Activated CD8-positive, alpha-beta memory T cell treated with anti-CD3 and anti-CD28 coated beads, Interleukin-2, amount 50 U/mL, for 4 hours (primary cell): ENCODE results near the gene UGT1A10.
"Not testable (repeated sequence)": the region's sequence is repeated elsewhere in the genome, so short reads cannot be mapped to it uniquely, and the experiment has no call there.

ENCODE experiments used
- DNase-seq: peaks from one replicate; pipeline ENCODE4 v3.0.0-alpha.2; 2020

Gene UGT1A10

GRCh38 chr2:233636306-233636705 is at the start of gene UGT1A10:
Gene UGT1A10 (plus strand): TSS chr2:233636448. CDS start chr2:233636523, 75 bp downstream.
- DNase-seq, result not testable (repeated sequence)

- no peak for DNase-seq
Observed at GRCh38 chr2:233588400-233588799, 47.8 kb upstream of the UGT1A10 start.

- DNase-seq, result not testable (repeated sequence)
Observed at GRCh38 chr2:233592706-233593105, 43.5 kb upstream of the UGT1A10 start.

GRCh38 chr2:233593201-233593600 is 43.0 kb upstream of the UGT1A10 start:
- DNase-seq, result no peak

- no peak for DNase-seq
Observed at GRCh38 chr2:233597522-233597921, 38.7 kb upstream of the UGT1A10 start.

- DNase-seq, result no peak
Observed at GRCh38 chr2:233598952-233599351, 37.3 kb upstream of the UGT1A10 start.

- DNase-seq, result no peak
Observed at GRCh38 chr2:233600386-233600785, 35.9 kb upstream of the UGT1A10 start.

- no peak for DNase-seq
Observed at GRCh38 chr2:233602076-233602475, 34.2 kb upstream of the UGT1A10 start.

- no peak for DNase-seq
Observed at GRCh38 chr2:233603520-233603919, 32.7 kb upstream of the UGT1A10 start.

GRCh38 chr2:233604826-233605225 is 31.4 kb upstream of the UGT1A10 start:
- DNase-seq, result no peak

- no peak for DNase-seq
Observed at GRCh38 chr2:233605680-233606079, 30.6 kb upstream of the UGT1A10 start.

GRCh38 chr2:233611284-233611683 is 25.0 kb upstream of the UGT1A10 start:
- DNase-seq, result no peak

- not testable (repeated sequence) for DNase-seq
Observed at GRCh38 chr2:233617476-233617875, 18.8 kb upstream of the UGT1A10 start, which contains the start of gene UGT1A8. Gene UGT1A8 (plus strand): TSS chr2:233617633. CDS start chr2:233617708, 75 bp downstream.

GRCh38 chr2:233620204-233620603 is 16.0 kb upstream of the UGT1A10 start:
- DNase-seq, result no peak

- not testable (repeated sequence) for DNase-seq
Observed at GRCh38 chr2:233621863-233622262, 14.4 kb upstream of the UGT1A10 start.

- DNase-seq, result no peak
Observed at GRCh38 chr2:233627331-233628025, 8.8 kb upstream of the UGT1A10 start.

- DNase-seq, result no peak
Observed at GRCh38 chr2:233638836-233639235, 2.6 kb downstream of the UGT1A10 start.

GRCh38 chr2:233639860-233640259 is 3.6 kb downstream of the UGT1A10 start:
- no peak for DNase-seq

- DNase-seq, result no peak
Observed at GRCh38 chr2:233643128-233643527, 6.9 kb downstream of the UGT1A10 start.

GRCh38 chr2:233646033-233646432 is 9.8 kb downstream of the UGT1A10 start:
- not testable (repeated sequence) for DNase-seq

- no peak for DNase-seq
Observed at GRCh38 chr2:233650981-233651380, 14.7 kb downstream of the UGT1A10 start.

GRCh38 chr2:233651430-233651829 is 15.2 kb downstream of the UGT1A10 start:
- no peak for DNase-seq

GRCh38 chr2:233654501-233654900 is 18.3 kb downstream of the UGT1A10 start:
- no peak for DNase-seq

- DNase-seq, result no peak
Observed at GRCh38 chr2:233655043-233655442, 18.8 kb downstream of the UGT1A10 start.

GRCh38 chr2:233655943-233656342 is 19.7 kb downstream of the UGT1A10 start:
- not testable (repeated sequence) for DNase-seq
